HG02763 (cell line): Measurements from ENCODE around the gene FHIP1B.

Experiments
- ATAC-seq: cut with Tn5 transposase; IDR thresholded peaks from one replicate; pipeline ENCODE4 v1.9.1; 2021; ENCODE audit warnings: mild to moderate bottlenecking, moderate library complexity; ENCODE audit not compliant: unreplicated experiment

FHIP1B gene

DNA sequence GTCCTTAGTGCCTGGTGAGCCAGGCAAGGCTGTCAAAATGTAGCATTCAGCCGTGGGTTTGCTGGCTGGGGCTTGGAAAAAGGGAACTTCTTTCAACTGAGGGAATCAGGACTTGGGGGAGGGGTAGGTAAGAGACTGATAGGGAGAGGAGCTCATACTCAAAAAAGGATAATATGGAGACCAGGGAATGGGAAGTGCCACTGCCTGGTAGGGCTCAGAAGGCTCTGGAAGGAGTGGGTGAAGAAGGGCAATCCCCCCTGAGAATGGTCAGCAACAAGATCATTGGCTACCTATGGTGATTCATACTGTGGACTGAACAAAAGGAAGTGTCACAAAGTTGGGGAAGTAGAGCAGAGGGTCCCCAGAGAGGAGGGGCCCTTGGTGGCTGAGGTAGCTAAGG, 6.3 kb upstream of the FHIP1B start:
- no peak for ATAC-seq

DNA sequence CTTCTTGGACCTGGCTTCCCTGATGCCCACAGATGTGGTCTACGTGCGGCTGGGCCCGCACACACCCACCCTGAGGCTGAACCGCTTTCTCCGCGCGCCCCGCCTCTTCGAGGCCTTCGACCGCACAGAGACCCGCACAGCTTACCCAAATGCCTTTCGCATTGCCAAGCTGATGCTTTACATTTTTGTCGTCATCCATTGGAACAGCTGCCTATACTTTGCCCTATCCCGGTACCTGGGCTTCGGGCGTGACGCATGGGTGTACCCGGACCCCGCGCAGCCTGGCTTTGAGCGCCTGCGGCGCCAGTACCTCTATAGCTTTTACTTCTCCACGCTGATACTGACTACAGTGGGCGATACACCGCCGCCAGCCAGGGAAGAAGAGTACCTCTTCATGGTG, 5.7 kb upstream of the FHIP1B start:
- ATAC-seq: no peak

DNA sequence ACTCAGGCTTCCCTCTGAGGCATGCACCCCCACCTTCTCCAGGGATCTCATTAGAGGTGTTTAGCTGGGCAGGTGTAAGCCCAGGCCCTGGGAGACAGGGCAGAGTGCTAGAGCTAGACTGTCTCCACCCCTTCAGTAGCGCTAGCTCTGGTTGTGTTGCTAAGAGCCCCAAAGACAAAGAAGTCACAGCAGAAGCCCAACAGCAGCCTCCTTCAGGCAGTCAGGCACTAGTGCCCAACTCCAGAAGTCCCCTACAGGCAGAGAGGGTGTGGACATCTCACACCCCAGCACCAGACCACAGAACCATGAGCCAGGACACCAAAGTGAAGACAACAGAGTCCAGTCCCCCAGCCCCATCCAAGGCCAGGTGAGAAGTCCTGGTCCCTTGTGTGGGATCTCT, 4.5 kb upstream of the FHIP1B start, which contains the start of gene CNGA4:
Gene CNGA4, plus strand, starts transcription at position 188 of the 400 bp plus-strand sequence. Its CDS starts 118 bp downstream, at position 306.
- ATAC-seq: no peak

DNA sequence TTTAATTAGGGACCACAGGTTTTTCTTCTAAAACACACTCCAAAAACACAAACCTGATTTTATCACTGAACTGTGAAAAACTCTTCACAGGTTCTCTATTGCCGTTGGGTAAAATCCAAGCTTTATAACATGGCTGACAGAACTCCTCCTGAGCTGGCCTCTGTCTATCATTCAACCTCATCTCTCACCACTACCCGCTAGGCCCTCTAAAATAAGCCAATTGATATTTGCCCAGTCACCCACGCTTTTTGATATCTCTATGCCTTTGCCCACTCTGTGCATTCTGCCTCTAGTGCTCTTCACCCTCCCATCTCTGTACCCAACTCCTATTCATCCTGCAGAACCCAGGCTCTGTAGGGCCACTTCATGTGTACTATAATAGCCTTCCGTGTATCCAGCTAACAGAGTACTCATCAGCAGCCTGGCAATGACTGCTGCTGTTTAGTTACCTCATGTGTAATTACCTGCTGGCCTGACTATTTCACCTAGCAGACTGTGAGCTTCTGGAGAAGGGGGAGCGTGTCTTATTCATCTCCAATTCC, 3.4 kb upstream of the FHIP1B start:
- no peak for ATAC-seq

DNA sequence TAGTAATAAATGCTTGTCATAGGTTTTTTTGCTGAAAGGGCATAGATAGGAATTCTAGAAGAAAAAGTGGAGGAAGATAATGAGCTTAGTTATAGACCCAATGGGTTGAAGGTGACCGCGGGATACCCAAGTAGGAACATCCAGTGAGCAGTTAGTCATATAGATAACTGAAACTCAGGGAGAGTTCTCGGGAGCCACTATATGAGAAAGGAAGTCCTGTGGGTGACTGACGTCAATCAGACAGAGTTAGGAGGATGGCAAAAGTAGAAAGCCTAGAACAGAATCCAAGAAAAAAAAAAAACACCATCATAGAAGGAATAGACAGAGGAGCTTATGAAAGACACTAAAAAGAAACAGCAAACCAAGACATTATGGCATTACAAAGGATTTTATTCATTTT, 2.8 kb upstream of the FHIP1B start:
- ATAC-seq: no peak

DNA sequence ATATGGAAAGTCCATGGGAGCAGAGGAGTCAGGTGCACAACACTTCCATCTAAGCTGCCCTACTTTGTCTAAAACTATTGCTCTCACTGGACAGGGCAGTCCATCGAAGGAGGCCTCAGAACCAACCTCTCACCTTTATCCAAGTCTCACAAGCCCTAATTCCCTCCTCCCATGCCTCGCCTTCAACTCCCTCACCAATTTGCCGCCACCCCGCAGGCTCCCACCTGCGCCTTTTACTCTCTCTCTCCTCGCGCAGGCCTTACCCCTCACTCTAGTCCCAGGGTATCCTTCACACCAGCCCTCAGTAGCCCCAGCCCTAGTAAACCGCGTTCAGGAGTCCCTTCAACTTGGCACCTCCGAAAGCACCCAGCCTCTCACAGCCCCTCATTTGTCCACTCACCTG, 451 bp downstream of the FHIP1B start:
- no peak for ATAC-seq

DNA sequence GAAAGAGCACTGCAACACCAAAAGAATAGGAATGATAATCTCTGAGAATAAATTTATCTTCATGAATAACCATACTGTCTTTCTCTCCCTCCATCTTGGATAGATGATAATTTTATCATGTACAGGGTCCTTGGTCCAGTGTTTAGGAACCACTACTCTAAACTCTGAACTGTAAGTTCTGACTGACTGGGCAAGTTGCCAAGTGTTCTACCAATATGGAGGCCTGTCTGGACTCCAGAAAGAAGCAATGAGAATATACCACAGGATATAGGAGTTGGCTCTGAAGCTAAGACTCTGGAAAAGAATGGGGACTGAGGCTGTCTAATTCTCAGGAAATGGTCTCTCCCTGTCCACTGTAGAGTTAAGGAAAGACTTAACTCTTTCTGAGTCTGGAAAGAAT, 1.5 kb downstream of the FHIP1B start:
- ATAC-seq: no peak

DNA sequence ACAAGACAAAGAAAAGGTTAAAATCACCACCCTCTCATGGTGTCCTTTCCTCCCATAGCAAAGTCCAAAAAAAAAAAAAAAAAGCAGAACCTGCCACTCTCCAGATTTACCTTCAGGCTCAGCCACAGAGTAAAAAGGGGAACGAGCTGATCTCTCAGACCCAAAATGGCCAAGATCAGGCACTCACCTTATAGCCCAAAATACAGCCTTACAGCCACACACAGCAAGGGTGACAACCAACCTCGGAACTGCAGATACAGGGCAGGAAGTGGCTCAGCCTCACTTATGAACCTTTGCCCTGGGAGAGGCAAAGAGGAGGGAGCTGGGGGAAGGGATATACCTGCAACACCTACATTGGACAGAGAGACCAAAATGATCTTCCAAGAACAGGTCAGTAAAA, 4.5 kb downstream of the FHIP1B start:
- no peak for ATAC-seq

DNA sequence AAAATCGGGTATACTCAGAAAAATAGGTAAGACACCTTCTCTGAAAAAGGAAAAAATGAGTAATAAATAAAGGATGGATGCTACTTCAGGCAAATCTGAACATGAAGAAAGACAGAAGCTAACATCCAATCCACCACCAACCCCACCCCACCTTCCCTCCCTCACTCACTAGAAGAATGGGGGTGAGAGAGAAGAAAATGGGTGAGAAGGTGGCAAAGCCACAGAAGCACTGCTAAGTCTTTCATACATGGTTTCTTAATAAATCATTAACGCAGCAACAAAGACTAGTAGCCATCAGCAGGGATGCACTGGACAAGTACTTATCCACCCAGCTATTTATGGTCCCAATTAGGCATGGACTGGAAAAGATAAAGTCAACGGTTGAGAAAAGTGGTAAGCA, 5.9 kb downstream of the FHIP1B start:
- ATAC-seq: no peak

DNA sequence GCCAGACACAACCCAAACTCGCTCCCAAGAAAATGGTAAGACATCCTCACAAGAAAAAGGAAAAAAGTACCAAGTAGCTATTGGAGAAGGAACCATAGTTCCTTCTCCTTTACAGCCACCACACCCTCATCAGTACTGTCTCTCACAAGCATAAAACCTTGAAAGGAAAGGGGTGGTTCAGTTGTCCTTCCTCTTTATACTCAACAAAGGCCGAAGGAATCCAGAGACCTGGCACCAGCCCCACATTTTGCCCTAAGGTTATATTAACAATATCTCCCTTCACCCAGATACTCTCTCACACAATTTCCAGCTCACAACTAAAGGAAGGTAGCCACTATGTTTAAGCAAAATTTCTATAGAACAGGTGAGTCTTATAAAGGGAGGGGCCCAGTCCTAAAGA, 8.5 kb downstream of the FHIP1B start:
- no peak for ATAC-seq

DNA sequence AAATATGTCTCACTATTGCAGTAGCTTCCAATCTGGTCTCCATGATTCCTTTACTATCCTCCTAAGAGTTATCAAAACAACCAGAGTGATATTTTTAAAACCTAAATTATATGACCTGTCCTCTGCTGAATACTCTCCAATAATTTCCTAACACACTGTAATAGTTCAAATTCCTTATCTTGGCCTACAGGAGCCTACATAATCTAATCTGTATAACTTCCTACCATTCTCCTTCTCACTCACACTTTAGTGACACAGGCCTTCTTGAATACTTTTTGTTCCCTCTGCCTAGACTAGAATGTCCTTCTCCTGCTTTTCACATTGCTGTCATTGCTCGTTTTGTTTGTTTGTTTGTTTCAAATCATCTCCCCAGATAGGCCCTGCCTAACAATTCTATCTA, 9.4 kb downstream of the FHIP1B start:
- no peak for ATAC-seq

DNA sequence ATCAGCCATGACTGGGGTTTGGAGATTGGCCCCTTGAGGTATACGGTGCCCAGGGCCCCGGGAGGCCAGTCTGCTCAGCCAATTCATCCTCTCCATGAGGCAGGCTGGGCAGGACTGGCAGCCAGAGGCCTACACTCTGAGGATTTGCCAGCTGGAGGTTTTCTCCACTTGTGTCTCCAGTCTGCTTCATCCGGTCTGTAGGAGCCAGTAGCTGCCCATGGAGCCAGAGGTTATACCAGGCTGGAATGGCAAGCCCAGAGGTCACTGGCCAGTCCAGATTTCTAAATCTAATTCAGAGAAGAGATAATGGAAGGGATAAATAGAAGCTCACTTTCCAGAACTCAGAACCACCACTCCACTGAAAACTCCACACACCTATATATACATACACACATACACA, 10.0 kb downstream of the FHIP1B start:
- no peak for ATAC-seq

DNA sequence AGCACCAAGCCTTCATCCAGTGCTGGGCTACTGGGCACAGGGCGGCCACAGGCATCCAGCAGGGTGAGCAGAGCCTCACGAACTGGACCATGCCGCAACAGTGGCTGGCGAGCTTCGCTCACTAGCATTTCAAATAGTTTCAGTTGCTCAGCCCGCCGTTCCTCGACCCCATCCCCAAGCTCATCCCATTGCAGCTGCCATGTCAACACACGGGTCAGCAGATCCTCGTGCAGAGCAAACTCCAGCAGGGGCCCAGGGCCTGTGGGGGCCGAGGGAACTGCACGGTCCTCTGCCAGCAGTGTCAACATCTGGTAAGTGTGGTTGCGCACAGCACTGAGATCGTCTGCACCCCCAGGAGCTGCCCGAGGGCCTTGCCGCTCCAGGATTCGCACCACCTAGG, 10.6 kb downstream of the FHIP1B start:
- no peak for ATAC-seq

DNA sequence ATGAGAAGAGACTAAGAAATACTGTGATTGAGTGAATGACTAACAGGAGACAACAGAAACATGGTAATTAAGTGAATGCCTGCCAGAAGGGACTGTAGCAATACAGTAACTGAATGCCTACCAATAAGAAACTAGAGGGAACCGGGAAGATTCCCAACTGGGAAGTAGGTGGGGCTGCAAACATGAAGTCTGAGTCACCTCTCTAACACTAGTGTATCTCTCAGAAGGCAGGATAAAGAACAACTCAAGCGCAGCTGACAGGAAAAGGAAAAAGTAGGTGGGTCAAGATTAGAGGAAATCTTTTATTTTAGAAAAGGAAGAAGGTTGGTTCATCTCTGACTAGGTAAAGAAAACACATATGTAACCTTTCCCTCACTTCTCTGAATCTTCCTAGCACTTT, 15.1 kb downstream of the FHIP1B start:
- no peak for ATAC-seq

DNA sequence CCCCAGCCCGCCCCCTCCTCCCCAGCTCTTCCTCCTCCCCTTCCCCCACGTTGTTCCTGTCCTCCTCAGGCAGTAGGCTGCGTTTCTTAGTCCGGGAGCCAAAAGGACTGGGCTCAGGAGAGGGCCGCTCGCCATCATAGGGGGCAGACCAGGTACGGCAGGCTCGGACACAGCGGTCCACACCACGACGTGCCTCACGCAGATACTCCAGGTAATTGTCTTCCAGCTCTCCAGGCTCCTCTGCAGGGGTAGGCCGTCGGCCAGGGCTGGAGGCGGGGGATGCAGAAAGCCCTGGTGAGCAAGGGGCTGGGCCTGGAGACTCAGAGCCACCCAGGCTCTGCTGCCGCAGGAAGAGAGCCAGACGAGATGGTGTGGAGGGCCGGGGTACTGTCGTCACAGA, 16.7 kb downstream of the FHIP1B start:
- ATAC-seq: no peak

DNA sequence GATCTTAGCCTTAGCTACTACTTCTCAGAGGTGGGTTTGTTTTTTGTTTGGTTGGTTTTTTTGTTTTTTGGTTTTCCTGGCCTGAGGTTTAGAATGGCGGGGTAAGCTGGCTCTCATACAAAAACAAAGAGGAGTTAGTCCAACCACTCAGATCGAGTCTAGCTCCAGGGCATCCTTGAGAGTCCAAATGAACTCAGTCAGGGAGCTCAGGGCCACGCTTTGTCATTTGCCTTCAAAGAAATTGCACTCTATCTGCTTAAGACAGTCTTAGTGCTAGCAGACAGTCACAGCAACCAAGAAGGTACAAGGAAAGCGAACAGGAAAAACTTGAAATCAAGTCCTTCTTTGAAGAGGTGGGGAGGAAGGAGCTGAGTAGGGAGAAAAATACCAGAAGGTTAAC, 17.9 kb downstream of the FHIP1B start:
- ATAC-seq: no peak

DNA sequence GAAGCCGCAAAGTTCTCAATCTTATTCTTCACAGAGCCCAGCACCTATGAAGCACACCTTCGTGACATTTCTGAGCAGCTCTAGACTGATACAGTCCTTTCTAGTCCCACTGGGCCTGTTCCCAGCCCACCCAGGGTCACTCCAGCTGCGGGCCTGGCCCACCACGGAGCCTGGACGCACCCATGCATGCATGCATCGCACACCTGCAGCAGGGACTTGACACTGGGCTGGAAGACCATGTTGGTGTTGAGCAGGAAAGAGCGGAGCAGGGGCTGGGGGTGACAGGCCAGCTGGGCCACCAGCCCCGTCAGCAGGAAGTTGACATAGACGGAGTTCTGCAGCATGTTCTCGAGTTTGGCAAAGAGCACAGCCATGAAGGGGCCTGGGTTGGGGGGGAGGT, 19.9 kb downstream of the FHIP1B start:
- no peak for ATAC-seq

DNA sequence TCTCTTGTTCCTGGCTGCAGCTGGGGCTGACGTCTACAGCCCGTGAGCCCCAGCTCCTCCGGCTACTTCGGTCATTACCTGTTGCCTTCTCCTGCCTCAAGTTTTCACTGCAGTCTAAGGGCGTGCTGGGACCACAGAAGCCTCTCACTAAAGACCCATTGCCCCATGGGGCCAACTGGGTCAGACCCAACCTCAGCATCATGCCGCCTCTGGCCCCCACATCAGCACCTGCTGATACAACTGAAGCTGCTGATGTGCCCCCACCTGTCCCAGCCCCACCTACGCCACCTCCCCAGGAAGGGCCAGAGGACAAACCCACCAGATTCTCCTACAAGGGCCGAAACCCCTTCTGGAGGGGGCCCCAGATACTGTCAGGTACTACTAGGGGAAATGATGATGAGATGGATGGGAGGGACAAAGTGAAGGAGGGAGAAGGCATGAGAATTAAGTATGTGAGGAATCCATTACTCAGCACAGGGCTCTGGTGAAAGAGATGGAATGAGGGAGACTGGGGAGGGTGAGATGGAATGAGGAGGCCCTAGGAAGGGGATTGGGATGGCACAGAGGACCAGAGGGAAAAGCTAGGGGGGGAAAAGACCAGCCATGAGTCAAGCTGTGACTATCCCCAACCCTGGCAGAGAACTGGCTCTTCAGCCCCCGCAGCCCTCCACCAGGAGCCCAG, 24.0 kb downstream of the FHIP1B start:
- ATAC-seq: no peak

DNA sequence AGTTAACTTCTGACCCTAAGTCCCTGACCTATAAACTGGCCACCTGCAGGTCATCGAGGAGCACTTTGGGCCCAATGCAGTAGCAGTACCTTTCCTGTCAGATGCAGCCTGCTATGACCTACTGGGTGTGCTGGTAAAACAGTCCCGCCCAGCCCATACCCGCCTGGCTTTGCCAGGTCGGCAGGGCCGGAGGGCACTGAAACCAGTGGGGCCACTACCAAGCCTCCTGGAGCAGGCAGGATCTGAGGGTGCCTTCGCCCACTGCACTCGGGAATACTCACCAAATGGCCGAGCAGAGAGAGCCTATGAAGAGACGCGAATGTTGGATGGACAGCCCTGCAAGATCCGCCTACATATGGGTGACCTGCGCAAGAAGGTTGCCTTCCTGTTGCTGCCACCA, 24.6 kb downstream of the FHIP1B start:
- ATAC-seq: no peak

DNA sequence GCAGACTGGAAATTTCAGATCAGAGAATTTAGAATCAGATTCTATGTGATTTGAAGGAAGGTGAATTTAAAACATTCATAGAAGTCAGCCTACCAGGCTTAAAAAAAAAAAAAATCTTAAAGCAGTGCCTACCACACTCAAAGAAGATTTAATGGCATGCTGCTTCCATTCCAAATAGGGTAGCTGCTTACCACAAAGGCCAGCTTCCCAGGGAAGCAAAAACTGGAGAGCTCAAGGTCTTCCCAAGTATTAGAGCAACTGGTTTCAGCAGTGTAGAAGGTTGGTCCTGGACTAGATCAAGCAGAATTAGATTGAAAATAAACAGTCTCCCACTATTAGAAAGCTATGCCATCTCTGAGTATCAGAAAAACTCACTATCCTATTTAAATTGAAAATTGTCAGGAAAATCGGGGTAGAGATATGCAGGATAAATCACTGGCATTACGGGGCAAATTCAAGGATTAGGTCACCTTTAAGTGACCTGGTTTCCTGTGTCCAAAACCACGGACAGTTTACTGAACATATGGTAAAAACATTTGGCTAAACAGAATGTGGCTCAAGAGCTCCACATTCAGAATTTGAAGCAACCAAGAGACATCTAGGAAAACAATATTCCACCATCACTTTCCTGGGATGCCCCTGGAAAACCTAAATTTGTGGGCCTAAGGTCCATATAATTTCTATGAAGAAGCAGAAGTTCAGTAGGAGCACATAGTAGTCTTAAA, 27.8 kb downstream of the FHIP1B start:
- ATAC-seq: no peak

DNA sequence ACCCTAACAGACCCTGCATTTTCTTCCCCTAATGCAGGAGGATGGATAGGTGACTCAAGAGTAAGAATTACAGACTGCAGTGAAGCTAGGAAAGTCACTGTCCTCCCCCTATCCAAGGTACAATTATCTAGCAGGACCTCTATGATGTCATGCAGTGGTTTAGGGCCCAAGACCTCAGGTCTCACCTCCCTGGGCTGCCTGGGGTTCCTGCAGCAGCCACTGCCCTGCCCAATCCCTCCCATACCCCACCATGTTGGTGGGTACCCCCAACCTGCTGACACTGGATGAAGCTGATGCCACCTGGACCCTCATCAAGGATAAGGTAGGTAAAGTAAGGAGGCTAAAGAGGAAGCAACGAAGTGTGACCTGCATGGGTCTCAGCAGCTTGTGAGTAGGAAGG, 29.1 kb downstream of the FHIP1B start, which contains the start of gene C11orf42:
Gene C11orf42, plus strand, starts transcription at position 192 of the 400 bp plus-strand sequence. Its CDS starts 59 bp downstream, at position 251.
- ATAC-seq: no peak

DNA sequence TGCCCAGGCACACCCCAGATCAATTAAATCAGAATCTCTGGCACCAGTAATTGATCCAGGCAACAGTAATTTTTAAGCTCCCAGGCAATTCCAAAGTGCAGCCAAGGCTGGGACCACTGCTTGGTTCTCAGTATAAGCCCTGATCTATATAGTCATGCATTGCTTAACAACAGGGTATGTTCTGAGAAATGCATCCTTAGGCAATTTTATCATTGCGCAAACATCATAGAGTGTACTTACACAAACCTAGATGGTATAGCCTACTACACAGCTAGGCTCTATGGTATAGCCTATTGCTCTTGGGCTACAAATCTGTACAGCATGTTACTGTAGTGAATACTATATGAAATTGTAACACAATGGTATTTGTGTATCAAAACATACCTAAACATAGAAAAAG, 29.7 kb downstream of the FHIP1B start:
- no peak for ATAC-seq
